Measurements from ENCODE around the gene KLHDC4. TPM values are rescaled to one million over a fixed set of nuclear protein-coding genes. Genes with fewer than 3 reads are reported as not detected.
A peak's percentile ranks its signal among the peaks of the same experiment; 100 is the strongest.
"Not testable (repeated sequence)": the region's sequence is repeated elsewhere in the genome, so short reads cannot be mapped to it uniquely, and the experiment has no call there.

KLHDC4 gene
- total RNA-seq, 1 donor from 2014 or later, result 19.2 TPM

- DNase-seq (ENCODE audit: low spot score in 2 of 2) (no peak), FAIRE-seq (no peak)
Observed at GRCh38 chr16:87789437-87790291, 23.9 kb upstream of the KLHDC4 start.

- not testable (repeated sequence) for FAIRE-seq; DNase-seq (ENCODE audit: low spot score in 2 of 2)
Observed at GRCh38 chr16:87788730-87789436, 23.1 kb upstream of the KLHDC4 start.

GRCh38 chr16:87787451-87788091 lies 21.8 kb upstream of the KLHDC4 start:
- FAIRE-seq; DNase-seq (ENCODE audit: low spot score in 2 of 2): not testable (repeated sequence)

- DNase-seq (ENCODE audit: low spot score in 2 of 2) (no peak), FAIRE-seq (no peak)
Observed at GRCh38 chr16:87784812-87785211, 19.0 kb upstream of the KLHDC4 start.

GRCh38 chr16:87782033-87782432 lies 16.2 kb upstream of the KLHDC4 start:
- DNase-seq (ENCODE audit: low spot score in 2 of 2) (no peak), FAIRE-seq (no peak)

- DNase-seq (ENCODE audit: low spot score in 2 of 2), result no peak
Observed at GRCh38 chr16:87780385-87780989, 14.7 kb upstream of the KLHDC4 start.

GRCh38 chr16:87778830-87779579 lies 13.2 kb upstream of the KLHDC4 start:
- peak; percentile 65 to 84 for DNase-seq (ENCODE audit: low spot score in 2 of 2)
- FAIRE-seq, result no peak

More at GRCh38 chr16:87780385-87780989, 14.7 kb upstream of the KLHDC4 start:
- FAIRE-seq, result no peak

GRCh38 chr16:87778476-87778829 lies 12.7 kb upstream of the KLHDC4 start:
- FAIRE-seq (no peak), DNase-seq (ENCODE audit: low spot score in 2 of 2) (no peak)

- not testable (repeated sequence) for FAIRE-seq
Observed at GRCh38 chr16:87773836-87774235, 8.1 kb upstream of the KLHDC4 start.

GRCh38 chr16:87767456-87767855 lies 1.7 kb upstream of the KLHDC4 start:
- not testable (repeated sequence) for FAIRE-seq; DNase-seq (ENCODE audit: low spot score in 2 of 2)

More at GRCh38 chr16:87773836-87774235, 8.1 kb upstream of the KLHDC4 start:
- not testable (repeated sequence) for DNase-seq (ENCODE audit: low spot score in 2 of 2)

GRCh38 chr16:87766485-87766797 lies 655 bp upstream of the KLHDC4 start:
- FAIRE-seq (no peak), DNase-seq (ENCODE audit: low spot score in 2 of 2) (no peak)

GRCh38 chr16:87765473-87765775 lies 362 bp downstream of the KLHDC4 start:
- peak in 1 of 2 donors; percentile 40 for DNase-seq (ENCODE audit: low spot score in 2 of 2)
- FAIRE-seq, result no peak

GRCh38 chr16:87764600-87765472 lies 950 bp downstream of the KLHDC4 start:
- FAIRE-seq, result no peak
- DNase-seq (ENCODE audit: low spot score in 2 of 2), result no peak

- FAIRE-seq (no peak), DNase-seq (ENCODE audit: low spot score in 2 of 2) (no peak)
Observed at GRCh38 chr16:87762620-87763019, 3.2 kb downstream of the KLHDC4 start.

- FAIRE-seq (no peak), DNase-seq (ENCODE audit: low spot score in 2 of 2) (no peak)
Observed at GRCh38 chr16:87762071-87762571, 3.7 kb downstream of the KLHDC4 start.

- DNase-seq (ENCODE audit: low spot score in 2 of 2) (no peak), FAIRE-seq (no peak)
Observed at GRCh38 chr16:87761060-87761459, 4.7 kb downstream of the KLHDC4 start.

GRCh38 chr16:87757841-87758426 lies 7.9 kb downstream of the KLHDC4 start:
- FAIRE-seq, result no peak
- no peak for DNase-seq (ENCODE audit: low spot score in 2 of 2)

- FAIRE-seq, result no peak
Observed at GRCh38 chr16:87754535-87754934, 11.3 kb downstream of the KLHDC4 start.

More at GRCh38 chr16:87754535-87754934, 11.3 kb downstream of the KLHDC4 start:
- no peak for DNase-seq (ENCODE audit: low spot score in 2 of 2)
